SK-N-MC (cell line): ENCODE data around the gene HOXD8.

Source experiments
- EZH2 ChIP-seq: fragments of 200-600 bp; sonication (generic); IDR thresholded peaks from one replicate; pipeline ENCODE4 v1.6.1; 2017; ENCODE audit warnings: antibody characterized with exemption
- FOXP2 ChIP-seq: optimal IDR thresholded peaks from 2 replicates; pipeline ENCODE3; 2011; ENCODE audit warnings: mild to moderate bottlenecking, moderate library complexity; ENCODE audit not compliant: insufficient read depth; ENCODE audit errors: extremely low read length, control extremely low read depth
- POLR2AphosphoS5 ChIP-seq: IDR thresholded peaks from 2 replicates; pipeline ENCODE4 v1.6.1; 2012; ENCODE audit warnings: mild to moderate bottlenecking, low read depth, low read length, borderline replicate concordance

DNA sequence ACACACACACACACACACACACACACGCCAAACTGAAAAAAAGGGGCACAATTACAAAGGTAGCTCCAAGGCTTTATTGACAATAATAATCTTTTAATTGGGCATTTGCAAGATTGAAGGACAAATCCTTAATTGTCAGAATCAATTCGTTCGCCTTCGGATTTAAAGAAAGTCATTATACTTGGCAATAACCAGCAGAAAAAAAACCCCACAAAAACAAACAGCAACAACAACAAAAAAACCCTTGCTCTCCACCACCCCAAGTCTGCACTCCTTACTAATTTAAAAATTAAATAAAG, 1.8 kb upstream of the HOXD8 start:
- TF ChIP-seq EZH2 (no peak), POLR2AphosphoS5 (no peak), FOXP2 (no peak)
